HCT116 (cell line): ENCODE data around the gene TMPRSS3. TPM values are rescaled to one million over a fixed set of nuclear protein-coding genes. Genes with fewer than 3 reads are reported as not detected.

Experiments
- ATAC-seq: fragments of 200-7000 bp; cut with Tn5 transposase; 2 replicates; pipeline ENCODE4 v1.9.1; 2020; ENCODE audit warnings: mild to moderate bottlenecking, moderate library complexity
- BruUV-seq: library from RNA; stranded (reverse); fragments of 400-500 nt; replicated peaks from 2 replicates; lab custom pipeline; 2021; lab: Mats Ljungman, UMichigan
- CTCF ChIA-PET: fragments of 300-600 bp; sonication (Branson Sonifier 250); formaldehyde crosslinking; loops from one replicate; lab custom pipeline; 2021; ENCODE audit warnings: antibody characterized with exemption; lab: Charles Lee
- POLR2A ChIA-PET: fragments of 300-600, 350-600 bp; sonication (Branson Sonifier 250); formaldehyde crosslinking; loops from one replicate; lab custom pipeline; 2021; ENCODE audit warnings: antibody characterized with exemption; lab: Charles Lee
- RAD21 ChIA-PET, 2 experiments: fragments of 300-600 bp; sonication (Branson Sonifier 250); formaldehyde crosslinking; loops; one replicate each; lab custom pipeline; 2023; ENCODE audit warnings: low total read pairs in 2 of 2; ENCODE audit not compliant: uncharacterized antibody in 2 of 2, unreplicated experiment in 2 of 2, low non-redundant PET in 1 of 2; lab: Charles Lee
- DNase-seq: peaks from one replicate; pipeline ENCODE4 v3.0.0-alpha.2; 2010; ENCODE audit warnings: low read depth, low spot score
- H2AFZ ChIP-seq: fragments of 200-600 bp; shearing (Covaris generic), sonication (generic); 2 replicates; pipeline ENCODE4 v1.6.1; 2017; ENCODE audit warnings: low read depth, mixed run types, mixed read lengths, antibody characterized with exemption, low read length; ENCODE audit not compliant: poor library complexity, severe bottlenecking
- H3K27ac ChIP-seq: 2 replicates; pipeline ENCODE4 v1.5.1; 2012; ENCODE audit warnings: low read depth, low read length
- H3K27me3 ChIP-seq: fragments of 200-600 bp; sonication (generic); 2 replicates; pipeline ENCODE4 v1.6.1; 2016; ENCODE audit warnings: mixed run types, low read length, mixed read lengths; ENCODE audit not compliant: insufficient read depth
- H3K36me3 ChIP-seq, 2 experiments: fragments of 200-500 bp in 1 of 2; fragments of 200-600 bp in 1 of 2; sonication (Bioruptor generic) in 1 of 2; sonication (generic) in 1 of 2; 2 replicates each; pipeline versions ENCODE4 v1.5.1 to v1.6.1; 2014 to 2016; ENCODE audit warnings: low read length in 2 of 2, inconsistent platforms in 1 of 2, mixed read lengths in 1 of 2, mixed run types in 1 of 2; ENCODE audit not compliant: insufficient read depth in 2 of 2, control insufficient read depth in 1 of 2
- H3K4me1 ChIP-seq, 2 experiments: fragments of 200-600 bp in 1 of 2; sonication (generic) in 1 of 2; 2 replicates each; pipeline versions ENCODE4 v1.5.1 to v1.6.1; 2012 to 2017; ENCODE audit warnings: low read length in 2 of 2, inconsistent platforms in 1 of 2, mild to moderate bottlenecking in 1 of 2, mixed read lengths in 1 of 2, mixed run types in 1 of 2, moderate library complexity in 1 of 2; ENCODE audit not compliant: insufficient read depth in 2 of 2, control insufficient read depth in 1 of 2
- H3K4me2 ChIP-seq: fragments of 200-600 bp; sonication (generic); 2 replicates; pipeline ENCODE4 v1.6.1; 2017; ENCODE audit warnings: mixed run types, low read length, mixed read lengths
- H3K4me3 ChIP-seq, 2 experiments: fragments of 200-600 bp in 1 of 2; sonication (generic) in 1 of 2; replicated peaks in 1 of 2; 2 replicates each; pipeline ENCODE4 v1.5.1; 2011 to 2016; ENCODE audit warnings: low read length in 2 of 2, control low read depth in 1 of 2, low read depth in 1 of 2, mild to moderate bottlenecking in 1 of 2, mixed read lengths in 1 of 2, mixed run types in 1 of 2
- H3K79me2 ChIP-seq: fragments of 200-600 bp; sonication (generic); 2 replicates; pipeline ENCODE4 v1.6.1; 2017; ENCODE audit warnings: mild to moderate bottlenecking, mixed run types, low read length, moderate library complexity, mixed read lengths; ENCODE audit not compliant: insufficient read depth
- H3K9ac ChIP-seq: fragments of 200-600 bp; sonication (generic); 2 replicates; pipeline ENCODE4 v1.6.1; 2016; ENCODE audit warnings: low read length, mixed read lengths
- H3K9me2 ChIP-seq: fragments of 200-600 bp; sonication (generic), shearing (Covaris generic); 2 replicates; pipeline ENCODE4 v1.6.1; 2017; ENCODE audit warnings: mixed run types, mild to moderate bottlenecking, moderate library complexity; ENCODE audit not compliant: insufficient read depth
- H3K9me3 ChIP-seq, 2 experiments: fragments of 200-500 bp in 1 of 2; fragments of 200-600 bp in 1 of 2; sonication (Bioruptor generic) in 1 of 2; sonication (generic) in 1 of 2; 2 replicates each; pipeline ENCODE4 v1.6.1; 2014 to 2017; ENCODE audit warnings: low read length in 2 of 2, mixed read lengths in 2 of 2, inconsistent platforms in 1 of 2, low read depth in 1 of 2, mild to moderate bottlenecking in 1 of 2, mixed run types in 1 of 2, moderate library complexity in 1 of 2; ENCODE audit not compliant: control insufficient read depth in 1 of 2, insufficient read depth in 1 of 2
- H4K20me1 ChIP-seq: fragments of 200-600 bp; sonication (generic), shearing (Covaris generic); 2 replicates; pipeline ENCODE4 v1.6.1; 2017; ENCODE audit warnings: mixed run types, mild to moderate bottlenecking, moderate library complexity; ENCODE audit not compliant: insufficient read depth
- ATF3 ChIP-seq: IDR thresholded peaks from 2 replicates; pipeline ENCODE4 v1.6.1; 2012
- CBX3 ChIP-seq: IDR thresholded peaks from 2 replicates; pipeline ENCODE4 v1.6.1; 2012; ENCODE audit warnings: low read depth
- ELF1 ChIP-seq: IDR thresholded peaks from 2 replicates; pipeline ENCODE4 v1.6.1; 2012; ENCODE audit warnings: low read depth, borderline replicate concordance
- POLR2A ChIP-seq: IDR thresholded peaks from 2 replicates; pipeline ENCODE4 v1.7.0; 2011; ENCODE audit warnings: borderline replicate concordance; ENCODE audit not compliant: insufficient read depth, insufficient read length; ENCODE audit errors: extremely low read depth
- POLR2AphosphoS5 ChIP-seq: IDR thresholded peaks from 2 replicates; pipeline ENCODE4 v1.6.1; 2011; ENCODE audit warnings: mild to moderate bottlenecking, low read depth, low read length, moderate library complexity
- SIN3A ChIP-seq: IDR thresholded peaks from 2 replicates; pipeline ENCODE4 v1.6.1; 2012; ENCODE audit warnings: low read depth
- SP1 ChIP-seq: IDR thresholded peaks from 2 replicates; pipeline ENCODE4 v1.6.1; 2012; ENCODE audit warnings: low read depth
- YY1 ChIP-seq: IDR thresholded peaks from 2 replicates; pipeline ENCODE4 v1.6.1; 2011; ENCODE audit warnings: low read length, low read depth, moderate library complexity, mild to moderate bottlenecking; ENCODE audit not compliant: insufficient replicate concordance; ENCODE audit errors: extremely low read depth
- ZFX ChIP-seq: fragments of 450-650 bp; IDR thresholded peaks from 2 replicates; pipeline ENCODE4 v1.6.1; 2017
- intact Hi-C: fragments of 100-400 bp; cut with micrococcal nuclease; formaldehyde crosslinking; loops from 2 replicates; pipeline ENCODE4 v1.10.0; 2022
- total RNA-seq: library from RNA; stranded (reverse); gene quantifications from one replicate; pipeline ENCODE4 v1.2.1, GENCODE V29; 2021; ENCODE audit not compliant: unreplicated experiment

TMPRSS3 gene
- total RNA-seq, 1 experiment from 2014 or later, result not detected

- H3K4me3 ChIP-seq, result no peak overlapping the region
- no peak overlapping the region for H3K27ac ChIP-seq
- intact Hi-C loops, result no loop called here
- 0 out of 4 replicates have a peak, but pooled peaks cover 0 to 5% of the 10 kb centered on the region in 2 experiments for H3K4me1 ChIP-seq
- no peaks in the 10 kb centered on the region for H3K9me2 ChIP-seq
- RAD21 ChIA-PET, result no interaction called here
- ATAC-seq (no peak), DNase-seq (no peak)
- no peaks in the 10 kb centered on the region for H3K36me3 ChIP-seq
- no peaks in the 10 kb centered on the region for H3K79me2 ChIP-seq
- BruUV-seq, result no TSS peak
- no peak overlapping the region for H3K9ac ChIP-seq
- TF ChIP-seq POLR2A (no peak), SP1 (no peak), SIN3A (no peak), POLR2AphosphoS5 (no peak), ATF3 (no peak)
- H2AFZ ChIP-seq, result no peak overlapping the region
- CTCF ChIA-PET, result no interaction called here
- POLR2A ChIA-PET, result no interaction called here
- no peak overlapping the region for H3K4me2 ChIP-seq
- peaks cover 13% of the 10 kb centered on the region; the same call in 1 of the 2 replicates for H3K27me3 ChIP-seq
- no peaks in the 10 kb centered on the region for H3K9me3 ChIP-seq
- no peaks in the 10 kb centered on the region for H4K20me1 ChIP-seq
Observed at GRCh38 chr21:42436914-42437313, 41.1 kb upstream of the TMPRSS3 start.

GRCh38 chr21:42435833-42436232 is 40.0 kb upstream of the TMPRSS3 start:
- no peaks in the 10 kb centered on the region for H3K9me2 ChIP-seq
- no peaks in the 10 kb centered on the region for H3K36me3 ChIP-seq
- H3K4me1 ChIP-seq, result 0 out of 4 replicates have a peak, but pooled peaks cover 0 to 5% of the 10 kb centered on the region in 2 experiments
- no peaks in the 10 kb centered on the region for H3K79me2 ChIP-seq
- ChIA-PET POLR2A (no interaction called here), CTCF (no interaction called here), RAD21 (no interaction called here)
- no peak for TF ChIP-seq ELF1
- no peak for TF ChIP-seq CBX3
- no peak for TF ChIP-seq YY1
- TF ChIP-seq ZFX, result no peak
- no peak overlapping the region for H3K4me3 ChIP-seq
- H3K27me3 ChIP-seq, result peaks cover 18% of the 10 kb centered on the region; the same call in 1 of the 2 replicates
- H3K27ac ChIP-seq, result no peak overlapping the region
- intact Hi-C loops, result no loop called here
- H4K20me1 ChIP-seq, result no peaks in the 10 kb centered on the region
- no TSS peak for BruUV-seq
- DNase-seq, result no peak
- ATAC-seq, result no peak
- no peaks in the 10 kb centered on the region for H3K9me3 ChIP-seq
- H3K9ac ChIP-seq, result no peak overlapping the region
- H2AFZ ChIP-seq, result no peak overlapping the region
- H3K4me2 ChIP-seq, result no peak overlapping the region
